Right kidney (tissue), 1 donor: ENCODE measurements around the gene TLE6.
"Not testable (repeated sequence)": the region's sequence is repeated elsewhere in the genome, so short reads cannot be mapped to it uniquely, and the experiment has no call there.

Source experiments
- DNase-seq: peaks from one replicate; pipeline ENCODE4 v3.0.0-alpha.2; 2016

The TLE6 gene

GRCh38 chr19:3028305-3029064 is 51.1 kb downstream of the TLE6 start:
- DNase-seq: peak; percentile 44

DNA sequence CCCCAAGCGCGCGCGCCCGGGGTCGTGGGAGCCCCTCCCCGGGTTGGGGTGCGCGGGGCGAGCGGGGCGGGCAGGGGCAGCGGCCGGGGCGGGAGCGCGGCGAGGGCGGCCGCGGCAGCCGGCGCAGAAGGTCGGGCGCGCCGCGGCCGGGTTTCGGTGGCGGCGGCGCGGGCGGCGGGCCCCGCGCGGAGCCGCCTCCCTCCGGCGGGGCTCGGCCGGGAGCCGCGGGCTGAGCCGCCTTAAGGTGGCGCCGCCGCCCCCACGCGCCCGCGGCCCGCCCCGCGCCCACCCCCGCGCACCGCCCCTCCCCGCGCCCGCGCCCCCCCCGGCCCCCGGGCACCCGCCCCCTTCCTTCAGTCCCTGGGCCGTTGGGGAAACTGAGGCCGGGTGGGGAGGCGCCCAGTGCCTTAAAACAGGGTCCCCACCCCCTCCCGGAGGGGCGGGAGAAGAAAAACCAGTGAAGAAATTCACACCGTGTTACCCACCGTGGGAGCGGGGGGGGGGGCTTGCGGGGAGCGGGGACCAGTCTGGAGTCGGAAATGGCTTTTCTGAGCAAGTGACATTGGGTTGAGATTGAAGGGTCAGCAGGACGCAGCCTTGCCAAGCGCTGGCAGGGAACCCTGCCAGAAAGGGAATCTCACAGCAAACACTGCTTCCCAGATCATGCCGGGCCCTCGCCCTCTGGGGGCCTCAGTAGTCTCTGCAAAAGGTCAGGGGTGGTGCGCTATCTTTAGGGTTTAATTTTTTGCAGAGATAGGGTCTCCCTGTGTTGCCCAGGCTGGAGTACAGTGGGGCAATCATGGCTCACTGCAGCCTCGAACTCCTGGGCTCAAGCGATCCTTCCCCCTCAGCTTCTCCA is 51.9 kb downstream of the TLE6 start, which contains the start of gene TLE2:
Gene TLE2, minus strand, starts transcription at position 216 of the 859 bp plus-strand sequence. CDS start 376 bp downstream, outside the sequence.
- DNase-seq: no peak

- DNase-seq: no peak
These were observed 54.2 kb downstream of the TLE6 start for GRCh38 chr19:3031607-3031867.

GRCh38 chr19:3033595-3034405 is 56.4 kb downstream of the TLE6 start:
- DNase-seq: no peak

DNA sequence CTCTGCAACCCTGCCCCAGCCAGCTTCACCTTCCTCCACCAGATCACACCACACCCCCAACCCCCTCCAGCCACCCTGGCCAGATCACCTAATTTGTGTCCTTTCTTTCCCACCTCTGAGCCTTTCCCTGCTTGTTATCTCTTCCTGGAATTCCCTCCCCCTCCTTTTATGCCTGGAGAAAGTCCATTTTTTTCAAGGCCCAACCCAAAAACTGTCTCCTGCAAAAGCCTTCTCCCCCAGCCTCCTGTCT is 57.0 kb downstream of the TLE6 start:
- DNase-seq: no peak

- DNase-seq: no peak
These were observed 57.5 kb downstream of the TLE6 start for GRCh38 chr19:3034656-3035541.

GRCh38 chr19:3035542-3036118 is 58.3 kb downstream of the TLE6 start:
- DNase-seq: peak; percentile 91

- peak; percentile 91 for DNase-seq
These were observed 59.0 kb downstream of the TLE6 start for GRCh38 chr19:3036119-3036976.

DNA sequence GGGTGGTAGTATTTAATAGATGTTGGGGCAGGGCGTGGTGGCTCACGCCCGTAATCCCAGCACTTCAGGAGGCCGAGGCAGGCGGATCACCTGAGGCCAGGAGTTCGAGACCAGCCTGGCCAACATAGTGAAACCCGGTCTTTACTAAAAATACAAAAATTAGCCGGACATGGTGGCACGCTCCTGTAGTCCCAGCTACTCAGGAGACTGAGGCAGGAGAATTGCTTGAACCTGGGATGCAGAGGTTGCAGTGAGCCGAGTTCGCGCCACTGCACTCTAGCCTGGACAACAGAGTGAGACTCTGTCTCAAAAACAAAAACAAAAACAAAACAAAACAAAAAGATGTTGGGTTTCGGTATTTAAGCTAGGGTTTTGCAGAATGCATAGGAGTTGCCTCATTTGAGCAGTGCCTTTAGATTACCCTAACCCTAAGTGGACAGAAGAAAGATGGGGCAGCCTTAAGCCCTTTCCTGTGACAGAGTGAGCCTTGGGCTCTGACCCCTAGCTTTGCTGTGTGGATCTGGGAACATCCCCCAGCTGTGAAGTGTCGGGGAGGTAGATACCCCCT is 59.7 kb downstream of the TLE6 start:
- DNase-seq: not testable (repeated sequence)

DNA sequence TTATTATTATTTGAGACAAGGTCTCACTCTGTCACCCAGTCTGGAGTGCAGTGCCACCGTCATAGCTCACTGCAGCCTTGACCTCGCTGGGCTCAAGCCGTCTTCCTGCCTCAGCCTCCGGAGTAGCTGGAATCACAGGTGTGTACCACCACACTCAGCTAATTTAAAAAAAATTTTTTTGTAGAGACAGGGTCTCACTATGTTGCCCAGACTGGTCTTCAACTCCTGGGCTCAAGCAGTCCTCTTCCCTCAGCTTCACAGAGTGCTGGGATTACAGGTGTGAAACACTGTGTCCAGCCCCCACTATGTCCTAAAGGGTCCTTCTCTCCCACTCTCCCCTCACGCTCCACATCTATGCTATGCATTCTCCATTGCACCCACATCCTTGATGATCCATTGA is 60.9 kb downstream of the TLE6 start:
- no peak for DNase-seq

DNA sequence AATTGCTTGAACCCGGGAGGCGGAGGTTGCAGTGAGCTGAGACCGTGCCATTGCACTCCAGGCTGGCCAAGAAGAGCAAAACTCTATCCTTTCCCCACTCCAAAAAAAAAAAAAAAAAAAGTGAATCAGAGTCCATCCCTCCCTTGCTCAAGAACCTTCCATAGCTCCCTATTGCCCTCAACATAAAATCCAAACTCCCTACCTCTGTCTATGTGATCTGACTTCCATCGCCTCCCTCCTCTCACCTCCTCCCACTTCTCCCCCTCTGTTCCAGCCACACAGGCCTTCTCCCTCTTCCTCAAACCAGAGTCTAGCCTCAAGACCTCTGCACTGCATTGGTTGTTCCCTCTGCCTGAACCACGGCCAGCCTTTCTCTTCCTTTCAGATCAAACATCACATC is 61.8 kb downstream of the TLE6 start:
- DNase-seq: no peak

- no peak for DNase-seq
These were observed 62.3 kb downstream of the TLE6 start for GRCh38 chr19:3039641-3040077.

- DNase-seq: no peak
These were observed 64.0 kb downstream of the TLE6 start for GRCh38 chr19:3041327-3041726.

GRCh38 chr19:3041761-3042620 is 64.6 kb downstream of the TLE6 start:
- DNase-seq: peak; percentile 65

- DNase-seq: peak; percentile 69
These were observed 65.4 kb downstream of the TLE6 start for GRCh38 chr19:3042621-3043267.
